ENCODE data around the gene RIMBP2. TPM values are rescaled to one million over a fixed set of nuclear protein-coding genes. Genes with fewer than 3 reads are reported as not detected.
A peak's percentile ranks its signal among the peaks of the same experiment; 100 is the strongest.

The RIMBP2 gene
- total and polyA plus RNA-seq, 3 experiments from 2014 or later, result not detected

DNA sequence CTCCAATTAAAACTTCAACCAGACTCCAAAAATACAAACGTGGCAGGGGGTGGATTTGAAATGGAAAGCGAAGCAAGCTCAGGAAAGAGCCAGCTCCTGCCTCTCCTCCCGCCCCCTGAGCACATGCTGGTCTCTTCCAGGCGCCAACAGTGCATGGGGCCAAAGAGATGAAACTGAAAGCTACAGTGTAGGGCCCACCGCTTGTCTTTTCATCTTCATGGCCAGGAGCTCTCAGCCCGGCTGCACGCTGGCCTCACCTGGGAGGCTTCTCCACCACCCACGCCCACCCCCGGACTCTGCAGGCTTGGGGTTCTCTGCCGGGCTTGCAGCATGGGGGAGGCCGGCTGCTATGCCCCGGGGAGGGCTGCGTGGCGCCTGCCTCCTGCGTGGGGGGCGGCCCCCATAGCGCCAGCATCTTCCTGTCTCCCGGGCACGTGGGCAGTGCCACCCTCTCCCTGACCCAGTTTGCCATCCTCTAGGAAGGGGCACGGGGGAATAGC is 2.0 kb downstream of the RIMBP2 start:
- peaks cover 0 to 16% (median 5%) of the 10 kb centered on the region in 3 donors for H3K4me1 Mint-ChIP-seq
- no peak overlapping the region for H3K4me3 ChIP-seq (ENCODE audit: low read length)
- no peaks in the 10 kb centered on the region for H3K9me3 ChIP-seq (ENCODE audit: low read length)
- CTCF ChIA-PET, result no interaction called here
- peaks cover 43 to 71% of the 10 kb centered on the region in 2 donors for H3K27me3 Mint-ChIP-seq
- H3K4me3 Mint-ChIP-seq, result peak overlapping the region in 4 of 7 donors; percentile 32 to 44 (median 38)
- H3K36me3 ChIP-seq (ENCODE audit: insufficient read depth, low read length), result no peaks in the 10 kb centered on the region
- H3K27me3 ChIP-seq (ENCODE audit: insufficient read depth, low read length, poor library complexity, severe bottlenecking), result peaks cover 4% of the 10 kb centered on the region
- no peak for DNase-seq
- POLR2A ChIA-PET, result no interaction called here
- peak overlapping the region in 1 of 8 donors; percentile 29 for H3K27ac Mint-ChIP-seq
- no peaks in the 10 kb centered on the region for H3K4me1 ChIP-seq (ENCODE audit: insufficient read depth, low read length)
- no peak overlapping the region for H3K27ac ChIP-seq (ENCODE audit: low read depth, low read length)
- no peaks in the 10 kb centered on the region for H3K36me3 Mint-ChIP-seq
- peaks cover 0 to 10% (median 5%) of the 10 kb centered on the region in 5 donors for H3K9me3 Mint-ChIP-seq

DNA sequence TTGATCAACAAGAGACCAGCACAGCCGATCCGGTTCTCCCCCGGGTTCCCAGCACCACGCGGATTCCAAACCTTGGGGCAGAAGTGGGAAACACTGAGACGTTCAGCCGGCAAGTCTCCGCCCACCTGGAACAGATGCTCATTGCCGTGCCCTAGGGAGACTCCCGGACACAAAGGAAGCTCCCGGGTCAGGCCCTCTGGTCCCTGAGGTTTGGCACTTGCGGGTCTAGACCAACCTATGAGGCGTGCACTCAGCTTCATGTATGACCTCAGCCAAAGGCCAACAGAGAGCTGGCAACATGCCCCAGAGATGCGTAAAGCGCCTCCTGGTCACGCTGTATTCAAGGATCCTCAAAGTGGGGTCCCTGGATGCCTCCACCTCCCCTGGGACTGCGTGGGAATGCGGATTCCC is 2.5 kb downstream of the RIMBP2 start:
- no peaks in the 10 kb centered on the region for H3K4me1 ChIP-seq (ENCODE audit: insufficient read depth, low read length)
- DNase-seq, result no peak
- peak overlapping the region in 1 of 8 donors; percentile 29 for H3K27ac Mint-ChIP-seq
- no peak overlapping the region for H3K27ac ChIP-seq (ENCODE audit: low read depth, low read length)
- H3K27me3 Mint-ChIP-seq, result peaks cover 43 to 70% of the 10 kb centered on the region in 2 donors
- POLR2A ChIA-PET, result no interaction called here
- H3K9me3 Mint-ChIP-seq, result peaks cover 0 to 10% (median 5%) of the 10 kb centered on the region in 5 donors
- H3K4me3 ChIP-seq (ENCODE audit: low read length), result no peak overlapping the region
- CTCF ChIA-PET, result no interaction called here
- no peaks in the 10 kb centered on the region for H3K9me3 ChIP-seq (ENCODE audit: low read length)
- H3K4me3 Mint-ChIP-seq, result peak overlapping the region in 3 of 7 donors; percentile 32 to 39 (median 36)
- no peaks in the 10 kb centered on the region for H3K36me3 Mint-ChIP-seq
- no peaks in the 10 kb centered on the region for H3K36me3 ChIP-seq (ENCODE audit: insufficient read depth, low read length)
- H3K27me3 ChIP-seq (ENCODE audit: insufficient read depth, low read length, poor library complexity, severe bottlenecking), result peaks cover 4% of the 10 kb centered on the region
- peaks cover 0 to 16% (median 5%) of the 10 kb centered on the region in 3 donors for H3K4me1 Mint-ChIP-seq

DNA sequence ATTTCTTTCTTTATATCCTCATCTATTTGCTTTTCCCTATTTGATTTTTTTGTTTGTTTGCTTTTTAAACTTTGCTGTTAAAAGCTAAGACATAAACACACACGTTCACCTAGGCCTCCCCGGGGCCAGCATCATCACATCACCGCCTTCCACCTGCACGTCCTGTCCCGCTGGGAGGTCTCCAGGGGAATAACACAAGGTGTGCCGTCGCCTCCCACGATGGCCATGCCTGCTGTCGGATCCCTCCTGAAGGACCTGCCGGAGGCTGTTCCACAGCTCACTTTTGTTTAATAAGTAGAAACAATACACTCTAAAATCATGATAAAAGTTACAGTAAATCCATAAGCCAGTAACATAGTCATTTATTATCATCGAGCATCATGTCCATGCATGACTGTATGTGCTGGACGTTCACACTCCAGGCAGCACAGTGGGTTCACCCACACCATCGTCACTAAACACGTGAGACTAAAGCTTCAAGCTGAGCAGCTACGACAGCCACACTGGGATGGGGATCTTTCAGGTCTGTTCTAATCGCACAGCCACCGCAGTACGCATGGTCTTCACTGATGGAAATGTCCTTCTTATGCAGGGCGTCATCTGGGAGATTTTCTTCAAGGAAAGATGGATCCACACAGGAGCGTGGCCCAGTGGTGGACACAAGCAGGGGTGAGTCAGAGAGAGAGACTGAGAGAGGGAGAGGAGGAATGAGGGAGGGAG is 3.6 kb downstream of the RIMBP2 start:
- no peaks in the 10 kb centered on the region for H3K4me1 ChIP-seq (ENCODE audit: insufficient read depth, low read length)
- H3K4me3 ChIP-seq (ENCODE audit: low read length), result no peak overlapping the region
- Mint-ChIP-seq H3K27me3 (peaks cover 35 to 60% of the 10 kb centered on the region in 2 donors), H3K27ac (peak overlapping the region in 1 of 8 donors; percentile 36), H3K4me1 (peaks cover 0 to 16% (median 5%) of the 10 kb centered on the region in 3 donors), H3K9me3 (peaks cover 0 to under 1% (median 0%) of the 10 kb centered on the region in 5 donors), H3K36me3 (no peaks in the 10 kb centered on the region), H3K4me3 (peak overlapping the region in 1 of 7 donors; percentile 28)
- no peaks in the 10 kb centered on the region for H3K9me3 ChIP-seq (ENCODE audit: low read length)
- peaks cover 4% of the 10 kb centered on the region for H3K27me3 ChIP-seq (ENCODE audit: insufficient read depth, low read length, poor library complexity, severe bottlenecking)
- no peak overlapping the region for H3K27ac ChIP-seq (ENCODE audit: low read depth, low read length)
- POLR2A ChIA-PET, result no interaction called here
- H3K36me3 ChIP-seq (ENCODE audit: insufficient read depth, low read length), result no peaks in the 10 kb centered on the region
- CTCF ChIA-PET, result no interaction called here
- no peak for DNase-seq

DNA sequence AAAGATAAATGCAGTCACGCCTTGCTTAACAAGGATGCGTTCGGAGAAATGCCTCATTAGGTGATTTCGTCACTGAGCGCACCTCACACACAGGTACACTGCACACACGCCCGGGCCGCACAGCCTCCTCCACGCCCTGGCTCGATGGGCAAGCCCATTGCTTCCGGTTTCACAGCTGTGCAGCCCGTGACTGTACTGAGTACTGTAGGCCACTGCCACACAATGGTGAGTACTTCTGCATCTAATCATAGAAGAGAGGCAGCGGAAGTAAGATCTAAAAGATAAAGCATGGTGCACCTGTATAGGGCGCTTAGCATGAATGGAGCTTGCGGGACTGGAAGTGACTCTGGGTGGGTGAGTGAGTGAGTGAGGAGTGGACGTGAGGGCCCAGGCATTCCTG is 4.3 kb downstream of the RIMBP2 start:
- H3K4me1 ChIP-seq (ENCODE audit: insufficient read depth, low read length), result no peaks in the 10 kb centered on the region
- Mint-ChIP-seq H3K9me3 (peaks cover 0 to under 1% (median 0%) of the 10 kb centered on the region in 5 donors), H3K4me3 (no peak overlapping the region), H3K27ac (peak overlapping the region in 1 of 8 donors; percentile 43), H3K27me3 (peaks cover 31 to 52% of the 10 kb centered on the region in 2 donors), H3K4me1 (peaks cover 0 to 16% (median 5%) of the 10 kb centered on the region in 3 donors), H3K36me3 (no peaks in the 10 kb centered on the region)
- H3K36me3 ChIP-seq (ENCODE audit: insufficient read depth, low read length), result no peaks in the 10 kb centered on the region
- no peak overlapping the region for H3K4me3 ChIP-seq (ENCODE audit: low read length)
- no peak for DNase-seq
- H3K9me3 ChIP-seq (ENCODE audit: low read length), result no peaks in the 10 kb centered on the region
- no peaks in the 10 kb centered on the region for H3K27me3 ChIP-seq (ENCODE audit: insufficient read depth, low read length, poor library complexity, severe bottlenecking)
- POLR2A ChIA-PET, result no interaction called here
- H3K27ac ChIP-seq (ENCODE audit: low read depth, low read length), result no peak overlapping the region
- CTCF ChIA-PET, result no interaction called here

DNA sequence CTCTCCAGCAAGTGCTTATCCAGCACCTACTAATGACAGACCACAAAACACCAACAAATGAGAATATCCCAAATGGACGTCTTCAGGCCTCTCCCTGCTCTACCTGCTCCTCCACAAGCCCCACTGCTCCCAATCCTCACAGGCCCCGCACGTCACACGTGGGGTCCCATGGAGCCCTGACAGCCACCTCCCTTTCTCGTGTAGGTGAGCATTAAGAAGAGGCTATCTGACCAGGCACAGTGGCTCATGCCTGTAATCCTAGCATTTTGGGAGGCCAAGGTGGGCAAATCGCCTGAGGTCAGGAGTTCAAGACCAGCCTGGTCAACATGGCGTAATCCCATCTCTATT is 5.4 kb downstream of the RIMBP2 start:
- H3K9me3 ChIP-seq (ENCODE audit: low read length), result no peaks in the 10 kb centered on the region
- ChIA-PET CTCF (no interaction called here), POLR2A (no interaction called here)
- Mint-ChIP-seq H3K36me3 (no peaks in the 10 kb centered on the region), H3K4me3 (no peak overlapping the region), H3K27me3 (peaks cover 24 to 45% of the 10 kb centered on the region in 2 donors), H3K4me1 (peaks cover 0 to 16% (median 5%) of the 10 kb centered on the region in 3 donors), H3K9me3 (peaks cover 0 to 2% (median 0%) of the 10 kb centered on the region in 5 donors), H3K27ac (peak overlapping the region in 1 of 8 donors; percentile 55)
- no peaks in the 10 kb centered on the region for H3K27me3 ChIP-seq (ENCODE audit: insufficient read depth, low read length, poor library complexity, severe bottlenecking)
- DNase-seq, result no peak
- no peaks in the 10 kb centered on the region for H3K4me1 ChIP-seq (ENCODE audit: insufficient read depth, low read length)
- H3K4me3 ChIP-seq (ENCODE audit: low read length), result no peak overlapping the region
- H3K27ac ChIP-seq (ENCODE audit: low read depth, low read length), result no peak overlapping the region
- H3K36me3 ChIP-seq (ENCODE audit: insufficient read depth, low read length), result no peaks in the 10 kb centered on the region

DNA sequence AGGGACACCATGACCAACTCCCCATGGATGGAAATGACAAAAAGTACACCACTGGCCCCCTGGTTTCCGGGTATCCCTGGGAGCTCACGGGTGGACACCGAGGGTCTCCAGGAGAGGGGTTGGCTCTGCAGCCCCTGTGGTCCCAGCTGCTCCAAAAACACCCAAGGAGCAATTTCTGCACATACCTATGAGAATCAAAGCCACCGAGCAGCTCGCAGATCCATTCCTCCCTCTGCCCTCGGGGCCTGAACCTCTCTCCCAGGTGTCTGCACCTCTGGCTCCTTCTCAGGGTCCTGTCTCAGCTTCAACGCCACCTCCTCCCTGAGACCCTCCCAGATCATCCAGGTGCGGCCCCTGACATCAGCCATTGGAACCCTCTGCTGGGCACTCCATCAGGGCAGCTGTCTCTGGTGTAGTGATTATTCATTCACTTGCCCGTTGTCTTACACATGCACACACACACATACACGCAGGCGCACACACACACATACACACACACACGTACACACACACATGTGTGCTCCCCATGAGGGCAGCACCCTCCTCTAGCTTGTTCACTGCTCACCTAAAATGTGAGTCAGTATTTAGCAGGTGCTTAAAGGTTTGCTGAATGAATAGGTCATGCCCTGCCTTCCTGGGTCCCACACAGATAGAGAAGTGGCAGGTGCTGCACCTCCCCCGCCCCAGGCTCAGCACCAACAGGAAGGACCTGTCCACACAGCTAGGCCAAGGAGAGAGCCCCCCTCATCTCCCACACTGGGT is 5.9 kb downstream of the RIMBP2 start:
- Histone ChIP-seq H3K9me3 (ENCODE audit: low read length) (no peaks in the 10 kb centered on the region), H3K4me1 (ENCODE audit: insufficient read depth, low read length) (no peaks in the 10 kb centered on the region), H3K36me3 (ENCODE audit: insufficient read depth, low read length) (no peaks in the 10 kb centered on the region), H3K27ac (ENCODE audit: low read depth, low read length) (no peak overlapping the region), H3K27me3 (ENCODE audit: insufficient read depth, low read length, poor library complexity, severe bottlenecking) (no peaks in the 10 kb centered on the region), H3K4me3 (ENCODE audit: low read length) (no peak overlapping the region)
- no peak for DNase-seq
- Mint-ChIP-seq H3K4me3 (no peak overlapping the region), H3K27ac (no peak overlapping the region), H3K9me3 (peaks cover 0 to 2% (median 0%) of the 10 kb centered on the region in 5 donors), H3K36me3 (no peaks in the 10 kb centered on the region), H3K4me1 (peaks cover 0 to 16% (median 5%) of the 10 kb centered on the region in 3 donors), H3K27me3 (peaks cover 24 to 48% of the 10 kb centered on the region in 2 donors)
- POLR2A ChIA-PET, result no interaction called here
- CTCF ChIA-PET, result no interaction called here

DNA sequence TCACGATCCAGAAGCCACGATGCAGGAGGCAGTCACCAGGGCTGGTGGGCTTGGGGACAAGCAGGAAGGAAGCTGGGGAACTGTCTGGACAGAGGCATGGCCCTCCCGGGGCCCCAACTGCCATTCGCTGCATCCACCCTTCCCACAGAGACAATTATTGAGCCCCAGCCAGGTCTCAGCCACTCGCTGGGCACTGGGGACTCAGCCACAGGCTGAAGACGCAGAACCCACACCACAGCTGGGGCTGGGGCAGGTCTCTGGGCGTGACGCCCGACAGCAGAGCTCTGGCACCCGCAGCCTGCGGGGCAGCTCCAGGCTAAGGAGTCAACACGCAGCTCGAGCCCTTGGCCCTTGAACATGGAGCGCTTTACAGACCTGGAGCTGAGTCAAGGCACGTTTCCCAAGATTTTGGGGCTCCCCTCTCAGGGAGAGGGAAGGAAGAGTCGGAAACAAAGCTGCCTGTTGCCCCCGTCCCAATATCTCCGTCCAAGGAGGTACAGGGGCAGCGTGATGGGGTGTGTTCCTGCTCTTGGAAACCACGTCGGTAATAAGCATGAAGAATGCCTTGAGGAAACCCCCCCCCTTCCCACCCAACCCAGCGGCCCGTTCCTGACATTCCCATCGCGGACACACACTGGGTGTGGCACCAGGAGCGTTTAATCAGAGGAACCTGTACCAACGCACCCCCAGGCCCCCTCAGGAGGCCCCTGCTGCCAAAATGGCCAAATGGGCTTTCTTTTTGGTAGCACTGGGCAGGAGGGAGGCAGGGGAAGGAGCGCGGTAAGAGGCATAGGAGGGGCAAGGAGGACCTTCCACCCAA is 6.7 kb downstream of the RIMBP2 start:
- CTCF ChIA-PET, result interaction anchor here (0.6 kb wide), 1 partner anchor 136 kb away, joined by 3 read pairs; no protein-coding TSS in a partner anchor
- Mint-ChIP-seq H3K27me3 (peaks cover 21 to 44% of the 10 kb centered on the region in 2 donors), H3K9me3 (peaks cover 0 to 2% (median 0%) of the 10 kb centered on the region in 5 donors), H3K4me3 (no peak overlapping the region), H3K4me1 (peaks cover 0 to 11% (median 5%) of the 10 kb centered on the region in 3 donors), H3K27ac (no peak overlapping the region), H3K36me3 (no peaks in the 10 kb centered on the region)
- Histone ChIP-seq H3K4me1 (ENCODE audit: insufficient read depth, low read length) (no peaks in the 10 kb centered on the region), H3K36me3 (ENCODE audit: insufficient read depth, low read length) (no peaks in the 10 kb centered on the region), H3K9me3 (ENCODE audit: low read length) (no peaks in the 10 kb centered on the region), H3K27ac (ENCODE audit: low read depth, low read length) (no peak overlapping the region), H3K4me3 (ENCODE audit: low read length) (no peak overlapping the region), H3K27me3 (ENCODE audit: insufficient read depth, low read length, poor library complexity, severe bottlenecking) (no peaks in the 10 kb centered on the region)
- DNase-seq, result no peak
- POLR2A ChIA-PET, result no interaction called here

All from CD8-positive, alpha-beta memory T cell (primary cell).